Ovary (tissue), 9 donors: ENCODE results near the gene ERP44. TPM values are rescaled to one million over a fixed set of nuclear protein-coding genes. Genes with fewer than 3 reads are reported as not detected.

ENCODE experiments used
- DNase-seq, 5 donors: peaks; one replicate each; pipeline ENCODE4 v3.0.0-alpha.2; 2019 to 2020
- H3K27ac ChIP-seq, 2 donors: fragments of 200-600 bp; one replicate each; pipeline versions ENCODE4 v1.5.1 to v1.8.0; 2019 to 2022
- H3K27me3 ChIP-seq: fragments of 200-600 bp; one replicate; pipeline ENCODE4 v1.8.0; 2022
- H3K36me3 ChIP-seq: fragments of 200-600 bp; sonication (generic); one replicate; pipeline ENCODE4 v1.5.1; 2019
- H3K4me1 ChIP-seq: one replicate; pipeline ENCODE4 v1.8.1; 2013; ENCODE audit warnings: mild to moderate bottlenecking, moderate library complexity; ENCODE audit not compliant: insufficient read depth
- H3K4me3 ChIP-seq: fragments of 200-600 bp; sonication (generic); one replicate; pipeline ENCODE4 v1.5.1; 2017
- H3K9me3 ChIP-seq, 2 donors: fragments of 200-600 bp in 1 of 2; sonication (generic) in 1 of 2; one replicate each; pipeline versions ENCODE4 v1.5.1 to v1.8.1; 2013 to 2019; ENCODE audit warnings: mild to moderate bottlenecking in 1 of 2, moderate library complexity in 1 of 2
- CTCF ChIP-seq, 3 donors: fragments of 450-650 bp in 2 of 3; fragments of 200-600 bp in 1 of 3; IDR thresholded peaks; one replicate each; pipeline versions ENCODE4 v1.5.1 to v1.8.0; 2016 to 2022; ENCODE audit warnings: antibody characterized with exemption in 3 of 3, mild to moderate bottlenecking in 1 of 3
- EP300 ChIP-seq: sonication (generic); formaldehyde crosslinking; IDR thresholded peaks from one replicate; pipeline ENCODE4 v1.6.1; 2017; ENCODE audit warnings: antibody characterized with exemption
- POLR2A ChIP-seq: fragments of 450-650 bp; IDR thresholded peaks from one replicate; pipeline ENCODE4 v1.6.1; 2017; ENCODE audit warnings: antibody characterized with exemption, mild to moderate bottlenecking, moderate library complexity
- WGBS, 3 donors: extraction: QIAGEN DNeasy Blood & Tissue Kit in 1 of 3; methylation state at CpG; one replicate each; pipeline versions ENCODE4 v1.1.5 to v1.1.7; 2013 to 2017; 5-methylcytosine and 5-hydroxymethylcytosine counted together
- intact Hi-C, 4 donors: fragments of 100-400 bp; cut with DNase I; formaldehyde crosslinking; loops; one replicate each; pipeline versions ENCODE4 v1.11.0 to v1.15.1; 2022 to 2023
- polyA plus RNA-seq, 2 donors: library from polyadenylated mRNA; stranded (reverse); fragments of 200-250 nt in 1 of 2; fragments of 350-450 nt in 1 of 2; fragmentation: Illumina TruSeq in 1 of 2; extraction: RNeasy Lipid Tissue Mini Kit (QIAGEN cat#74804) in 1 of 2; gene quantifications; one replicate each; pipeline ENCODE4 v1.2.3, GENCODE V29; 2013 to 2014
- total RNA-seq, 7 donors: library from RNA; depleted of rRNA in 2 of 7; stranded (reverse); fragments of >200 nt in 2 of 7; fragmentation: NEBNext Ultra II Directional in 3 of 7; extraction: Animal tissue kit (Norgen Biotek cat#: 25700) in 3 of 7; gene quantifications; one replicate each; pipeline versions ENCODE4 v1.1.0 to v1.2.4, GENCODE V29; 2016 to 2023
- donor health status: DM: no; HTN: no; CAD: no; lungs with moderate emphysema.
- donor health status: DM: no; HTN: no; CAD: no.
- donor health status: Bipolar disorder and iron deficiency.
- donor health status: DM: yes; HTN: yes; CAD: no.
- donor health status: DM: no; HTN: no; CAD: no.
- donor health status: DM: yes; HTN: yes; CAD: no.

The ERP44 gene
- total and polyA plus RNA-seq, 9 donors: 7.0 to 26.4 (median 12.6) TPM

- H3K27me3 ChIP-seq: no peaks in the 10 kb centered on the region
- no peaks in the 10 kb centered on the region for H3K9me3 ChIP-seq
- no peak overlapping the region for H3K4me3 ChIP-seq
- no peak for DNase-seq
- TF ChIP-seq EP300 (no peak), CTCF (IDR thresholded peaks at IDR 0.05) (no peak), POLR2A (no peak)
- H3K36me3 ChIP-seq: no peaks in the 10 kb centered on the region
- intact Hi-C loops: no loop called here
- H3K4me1 ChIP-seq: no peaks in the 10 kb centered on the region
- no peak overlapping the region for H3K27ac ChIP-seq
- WGBS, 3 donors: 71 to 88% (median 85%) methylated on average over 1 of the region's 1 CpG
Measured at GRCh38 chr9:99962680-99963261, 136.0 kb downstream of the ERP44 start.

- intact Hi-C loops: no loop called here
- no peak for DNase-seq
- Histone ChIP-seq H3K4me1 (no peaks in the 10 kb centered on the region), H3K27me3 (no peaks in the 10 kb centered on the region), H3K4me3 (no peak overlapping the region), H3K9me3 (no peaks in the 10 kb centered on the region), H3K36me3 (no peaks in the 10 kb centered on the region), H3K27ac (no peak overlapping the region)
- TF ChIP-seq EP300: no peak
- TF ChIP-seq POLR2A: no peak
- no peak for TF ChIP-seq CTCF (IDR thresholded peaks at IDR 0.05)
- WGBS, 3 donors: 78 to 82% (median 80%) methylated on average over 4 of the region's 4 CpGs
Measured at GRCh38 chr9:99955606-99956005, 143.2 kb downstream of the ERP44 start.

- H3K36me3 ChIP-seq: no peaks in the 10 kb centered on the region
Measured at GRCh38 chr9:99954819-99955218, 144.0 kb downstream of the ERP44 start.

GRCh38 chr9:99953861-99954507 lies 144.8 kb downstream of the ERP44 start:
- no peak for TF ChIP-seq EP300
- TF ChIP-seq CTCF (IDR thresholded peaks at IDR 0.05): no peak
- no peak for TF ChIP-seq POLR2A
- 84 to 88% (median 86%) methylated on average over 3 of the region's 3 CpGs for WGBS, 3 donors

More at GRCh38 chr9:99954819-99955218, 144.0 kb downstream of the ERP44 start:
- Histone ChIP-seq H3K4me3 (no peak overlapping the region), H3K27ac (no peak overlapping the region), H3K27me3 (no peaks in the 10 kb centered on the region), H3K9me3 (no peaks in the 10 kb centered on the region), H3K4me1 (no peaks in the 10 kb centered on the region)
- DNase-seq: no peak
- intact Hi-C loops: no loop called here
- TF ChIP-seq POLR2A (no peak), CTCF (IDR thresholded peaks at IDR 0.05) (no peak), EP300 (no peak)
- 71 to 91% (median 82%) methylated on average over 1 of the region's 1 CpG for WGBS, 3 donors

More at GRCh38 chr9:99953861-99954507, 144.8 kb downstream of the ERP44 start:
- Histone ChIP-seq H3K36me3 (no peaks in the 10 kb centered on the region), H3K4me1 (no peaks in the 10 kb centered on the region), H3K27ac (no peak overlapping the region), H3K4me3 (no peak overlapping the region), H3K27me3 (no peaks in the 10 kb centered on the region), H3K9me3 (no peaks in the 10 kb centered on the region)
- intact Hi-C loops: no loop called here
- no peak for DNase-seq
